Calu3 (cell line): ENCODE results near the gene OLFML2B. TPM values are rescaled to one million over a fixed set of nuclear protein-coding genes. Genes with fewer than 3 reads are reported as not detected.

Experiments
- BruUV-seq: library from RNA; stranded (reverse); fragments of 400-500 nt; replicated peaks from 2 replicates; lab custom pipeline; 2021; lab: Mats Ljungman, UMichigan
- CTCF ChIA-PET: fragments of 300-600 bp; sonication (Branson Sonifier 250); formaldehyde crosslinking; loops from one replicate; lab custom pipeline; 2022; ENCODE audit warnings: antibody characterized with exemption; lab: Charles Lee
- DNase-seq: peaks from one replicate; pipeline ENCODE4 v3.0.0; 2022
- H3K27ac Mint-ChIP-seq: one replicate; pipeline ENCODE4 v1.8.0; 2022; ENCODE audit warnings: mixed read lengths; ENCODE audit not compliant: unreplicated experiment
- H3K27me3 Mint-ChIP-seq: one replicate; pipeline ENCODE4 v1.8.0; 2022; ENCODE audit warnings: mixed read lengths; ENCODE audit not compliant: unreplicated experiment
- H3K36me3 Mint-ChIP-seq: one replicate; pipeline ENCODE4 v1.8.0; 2022; ENCODE audit warnings: mild to moderate bottlenecking, moderate library complexity, mixed read lengths; ENCODE audit not compliant: insufficient read depth, unreplicated experiment
- H3K4me1 Mint-ChIP-seq: one replicate; pipeline ENCODE4 v1.8.0; 2022; ENCODE audit warnings: mild to moderate bottlenecking, low read depth, mixed read lengths; ENCODE audit not compliant: unreplicated experiment
- H3K4me3 Mint-ChIP-seq: one replicate; pipeline ENCODE4 v1.8.0; 2022; ENCODE audit warnings: mild to moderate bottlenecking, low read depth, moderate library complexity, mixed read lengths; ENCODE audit not compliant: unreplicated experiment
- H3K9me3 Mint-ChIP-seq: one replicate; pipeline ENCODE4 v1.8.0; 2022; ENCODE audit warnings: low read depth, mixed read lengths; ENCODE audit not compliant: unreplicated experiment
- intact Hi-C: fragments of 100-400 bp; cut with micrococcal nuclease; formaldehyde crosslinking; loops from one replicate; pipeline ENCODE4 v1.10.0; 2022; ENCODE audit not compliant: unreplicated experiment
- total RNA-seq: library from RNA; stranded (reverse); gene quantifications from 2 replicates; pipeline ENCODE4 v1.2.3, GENCODE V29; 2022
- TF ChIP-seq, protein P1 (sequence below): fragments of 200-600 bp; IDR thresholded peaks from one replicate; pipeline ENCODE4 v1.8.0; 2022; ENCODE audit warnings: antibody characterized with exemption; ENCODE audit not compliant: unreplicated experiment

Gene OLFML2B
- total RNA-seq, 1 experiment from 2014 or later = not detected

DNA sequence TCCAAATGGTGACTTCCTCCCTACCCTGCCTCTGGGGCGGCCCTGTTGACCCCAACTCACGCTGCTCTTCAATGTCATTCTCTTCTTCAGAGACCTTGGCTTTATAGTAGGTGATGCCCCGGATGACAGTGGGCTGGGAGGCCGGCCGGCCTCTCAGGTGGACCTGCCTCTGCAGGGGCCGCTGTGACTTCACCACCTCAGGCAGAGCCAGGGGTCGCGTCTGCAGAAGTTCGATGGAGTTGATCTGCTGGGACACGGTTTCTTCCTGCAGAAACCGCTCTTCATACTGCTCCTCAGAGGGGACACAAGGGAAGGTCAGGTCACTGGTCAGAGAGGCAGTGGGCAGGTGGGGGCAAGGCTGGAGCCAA lies 23.6 kb downstream of the OLFML2B start:
- Mint-ChIP-seq H3K4me3 (no peak overlapping the region), H3K36me3 (no peaks in the 10 kb centered on the region), H3K27ac (no peak overlapping the region), H3K4me1 (no peaks in the 10 kb centered on the region), H3K27me3 (peaks cover 40% of the 10 kb centered on the region), H3K9me3 (no peaks in the 10 kb centered on the region)
- DNase-seq = no peak
- intact Hi-C loops = no loop called here
- BruUV-seq = no TSS peak
- TF ChIP-seq, protein P1, sequence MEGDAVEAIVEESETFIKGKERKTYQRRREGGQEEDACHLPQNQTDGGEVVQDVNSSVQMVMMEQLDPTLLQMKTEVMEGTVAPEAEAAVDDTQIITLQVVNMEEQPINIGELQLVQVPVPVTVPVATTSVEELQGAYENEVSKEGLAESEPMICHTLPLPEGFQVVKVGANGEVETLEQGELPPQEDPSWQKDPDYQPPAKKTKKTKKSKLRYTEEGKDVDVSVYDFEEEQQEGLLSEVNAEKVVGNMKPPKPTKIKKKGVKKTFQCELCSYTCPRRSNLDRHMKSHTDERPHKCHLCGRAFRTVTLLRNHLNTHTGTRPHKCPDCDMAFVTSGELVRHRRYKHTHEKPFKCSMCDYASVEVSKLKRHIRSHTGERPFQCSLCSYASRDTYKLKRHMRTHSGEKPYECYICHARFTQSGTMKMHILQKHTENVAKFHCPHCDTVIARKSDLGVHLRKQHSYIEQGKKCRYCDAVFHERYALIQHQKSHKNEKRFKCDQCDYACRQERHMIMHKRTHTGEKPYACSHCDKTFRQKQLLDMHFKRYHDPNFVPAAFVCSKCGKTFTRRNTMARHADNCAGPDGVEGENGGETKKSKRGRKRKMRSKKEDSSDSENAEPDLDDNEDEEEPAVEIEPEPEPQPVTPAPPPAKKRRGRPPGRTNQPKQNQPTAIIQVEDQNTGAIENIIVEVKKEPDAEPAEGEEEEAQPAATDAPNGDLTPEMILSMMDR = no peak
- CTCF ChIA-PET = no interaction called here

DNA sequence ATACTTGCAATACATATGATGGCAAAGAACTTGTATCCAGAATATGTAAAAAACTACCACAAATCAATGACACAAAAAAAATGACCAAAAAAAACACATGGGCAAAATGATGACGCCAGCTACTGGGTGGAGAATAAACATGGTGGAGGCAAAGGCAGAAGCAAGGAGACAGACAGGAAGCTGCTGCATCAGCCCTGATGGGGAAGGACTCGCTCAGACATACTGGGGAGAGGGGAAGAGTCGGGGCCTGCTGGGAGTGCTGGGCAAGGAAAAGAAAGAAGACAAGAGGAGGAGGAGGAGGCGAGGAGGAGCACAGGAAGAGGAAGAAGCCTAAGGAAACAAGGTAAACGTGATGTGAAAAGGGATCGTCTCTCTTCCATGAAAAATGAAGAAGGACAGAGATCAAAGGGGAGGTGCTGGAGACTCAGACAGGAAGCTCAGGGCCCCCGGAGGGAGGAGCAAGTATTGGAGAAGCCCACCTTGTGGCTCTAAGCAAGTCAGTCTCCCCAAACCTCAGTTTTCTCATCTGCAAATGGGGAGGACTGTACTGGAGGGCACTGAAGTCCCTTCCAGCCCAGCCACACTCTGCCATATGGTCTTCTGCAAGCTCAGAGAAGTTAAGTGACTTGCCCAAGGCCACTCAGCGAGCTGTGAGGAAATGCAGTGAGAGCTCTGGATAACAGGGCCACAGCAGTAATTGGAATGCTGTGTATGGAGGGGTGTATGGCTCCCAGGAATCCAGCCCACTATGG lies 24.2 kb downstream of the OLFML2B start:
- intact Hi-C loops = no loop called here
- no peaks in the 10 kb centered on the region for H3K4me1 Mint-ChIP-seq
- H3K27ac Mint-ChIP-seq = no peak overlapping the region
- H3K27me3 Mint-ChIP-seq = peaks cover 40% of the 10 kb centered on the region
- DNase-seq = no peak
- BruUV-seq = no TSS peak
- no peaks in the 10 kb centered on the region for H3K9me3 Mint-ChIP-seq
- no peaks in the 10 kb centered on the region for H3K36me3 Mint-ChIP-seq
- TF ChIP-seq, protein P1 = no peak
- CTCF ChIA-PET = no interaction called here
- H3K4me3 Mint-ChIP-seq = no peak overlapping the region

DNA sequence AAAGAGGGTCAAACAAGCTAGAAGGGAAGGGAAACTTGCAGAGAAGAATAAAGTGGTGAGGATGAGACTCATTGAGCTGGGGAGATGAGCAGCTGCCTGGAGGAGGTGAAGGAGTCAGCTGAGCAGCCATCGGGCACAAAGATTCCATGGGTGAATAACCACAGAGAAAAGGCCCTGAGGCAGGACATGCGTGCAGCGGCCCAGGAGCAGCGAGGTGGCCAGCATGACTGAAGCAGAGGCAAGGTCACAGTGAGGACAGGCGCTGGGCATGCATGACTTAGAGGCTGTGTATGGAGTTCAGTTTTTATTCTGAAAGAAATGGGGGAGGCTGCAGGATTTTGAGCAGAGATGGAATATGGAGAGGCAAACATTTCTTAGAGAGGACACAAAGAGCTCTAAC lies 24.9 kb downstream of the OLFML2B start:
- H3K4me1 Mint-ChIP-seq = no peaks in the 10 kb centered on the region
- intact Hi-C loops = no loop called here
- CTCF ChIA-PET = no interaction called here
- peaks cover 40% of the 10 kb centered on the region for H3K27me3 Mint-ChIP-seq
- no peak overlapping the region for H3K27ac Mint-ChIP-seq
- BruUV-seq = no TSS peak
- H3K9me3 Mint-ChIP-seq = no peaks in the 10 kb centered on the region
- TF ChIP-seq, protein P1 = no peak
- no peak overlapping the region for H3K4me3 Mint-ChIP-seq
- H3K36me3 Mint-ChIP-seq = no peaks in the 10 kb centered on the region
- DNase-seq = no peak

DNA sequence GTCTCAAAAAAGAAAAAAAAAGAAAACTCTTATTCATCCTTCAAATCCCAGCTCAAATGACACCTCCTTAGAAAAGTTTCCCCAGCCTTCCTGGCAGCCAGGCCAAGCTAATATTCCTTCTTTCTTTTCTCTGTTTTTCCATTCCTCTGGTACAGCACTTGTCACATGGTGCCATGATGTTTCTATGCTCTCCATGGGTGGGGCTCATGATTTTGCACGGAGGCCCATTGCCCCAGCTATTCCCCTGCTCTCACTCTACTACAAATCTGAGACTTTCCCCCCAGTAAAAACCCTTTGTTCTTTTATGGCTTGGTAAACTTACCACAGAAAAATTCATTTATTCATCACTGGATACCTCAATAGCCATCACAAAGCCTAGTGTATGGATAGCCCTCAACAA lies 26.5 kb downstream of the OLFML2B start:
- H3K36me3 Mint-ChIP-seq = no peaks in the 10 kb centered on the region
- H3K27me3 Mint-ChIP-seq = peaks cover 42% of the 10 kb centered on the region
- H3K9me3 Mint-ChIP-seq = no peaks in the 10 kb centered on the region
- H3K27ac Mint-ChIP-seq = no peak overlapping the region
- no TSS peak for BruUV-seq
- TF ChIP-seq, protein P1 = no peak
- intact Hi-C loops = no loop called here
- H3K4me3 Mint-ChIP-seq = no peak overlapping the region
- H3K4me1 Mint-ChIP-seq = no peaks in the 10 kb centered on the region
- CTCF ChIA-PET = no interaction called here
- DNase-seq = no peak
